GM03348 (cell line): Measurements from ENCODE around the gene SH2D1A.
"Not testable (repeated sequence)": the region's sequence is repeated elsewhere in the genome, so short reads cannot be mapped to it uniquely, and the experiment has no call there.

Source experiments
- DNase-seq: peaks from one replicate; pipeline ENCODE4 v3.0.0; 2012; ENCODE audit warnings: low spot score

Gene SH2D1A

DNA sequence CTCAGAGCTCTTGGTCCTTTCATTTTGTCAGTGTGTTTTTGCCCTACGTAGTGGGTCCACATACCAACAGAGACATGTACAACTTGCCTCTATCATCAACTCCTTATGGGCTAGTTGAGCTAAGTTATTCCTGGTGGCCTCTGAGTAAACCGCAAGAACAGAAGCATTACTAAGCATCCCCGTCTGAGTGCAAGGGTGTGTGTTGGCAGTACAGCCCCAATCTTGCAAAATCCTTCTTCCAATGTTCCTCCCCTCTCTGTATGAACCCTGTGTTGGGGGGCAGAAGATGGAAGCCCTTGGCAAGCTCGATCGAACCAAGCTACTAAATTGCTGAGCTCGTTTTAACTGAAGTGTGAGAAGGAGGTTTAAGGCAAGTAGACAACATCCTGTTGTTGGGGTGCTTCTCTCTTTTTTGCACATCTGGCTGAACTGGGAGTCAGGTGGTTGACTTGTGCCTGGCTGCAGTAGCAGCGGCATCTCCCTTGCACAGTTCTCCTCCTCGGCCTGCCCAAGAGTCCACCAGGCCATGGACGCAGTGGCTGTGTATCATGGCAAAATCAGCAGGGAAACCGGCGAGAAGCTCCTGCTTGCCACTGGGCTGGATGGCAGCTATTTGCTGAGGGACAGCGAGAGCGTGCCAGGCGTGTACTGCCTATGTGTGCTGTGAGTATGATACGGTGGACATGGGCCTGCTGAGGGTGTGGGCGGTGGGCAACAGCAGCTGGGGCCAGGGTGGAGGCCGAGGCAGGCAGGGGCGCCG, at the start of gene SH2D1A:
SH2D1A (plus strand) TSS at position 447 of the 760 bp plus-strand sequence; CDS start at position 527, 80 bp downstream.
- DNase-seq, result no peak

DNA sequence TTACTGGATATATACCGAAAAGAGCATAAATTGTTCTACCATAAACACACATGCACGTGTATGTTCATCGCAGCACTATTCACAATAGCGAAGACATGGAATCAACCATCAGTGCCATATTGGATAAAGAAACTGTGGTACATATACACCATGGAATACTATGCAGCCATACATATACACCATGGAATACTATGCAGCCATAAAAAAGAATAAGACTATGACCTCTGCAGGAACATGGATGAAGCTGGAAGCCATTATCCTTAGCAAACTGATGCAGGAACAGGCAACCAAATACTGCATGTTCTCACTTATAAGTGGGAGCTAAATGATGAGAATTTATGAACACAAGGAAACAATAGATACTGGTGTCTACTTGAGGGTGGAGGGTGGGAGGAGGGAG, 47.0 kb upstream of the SH2D1A start:
- DNase-seq, result not testable (repeated sequence)

DNA sequence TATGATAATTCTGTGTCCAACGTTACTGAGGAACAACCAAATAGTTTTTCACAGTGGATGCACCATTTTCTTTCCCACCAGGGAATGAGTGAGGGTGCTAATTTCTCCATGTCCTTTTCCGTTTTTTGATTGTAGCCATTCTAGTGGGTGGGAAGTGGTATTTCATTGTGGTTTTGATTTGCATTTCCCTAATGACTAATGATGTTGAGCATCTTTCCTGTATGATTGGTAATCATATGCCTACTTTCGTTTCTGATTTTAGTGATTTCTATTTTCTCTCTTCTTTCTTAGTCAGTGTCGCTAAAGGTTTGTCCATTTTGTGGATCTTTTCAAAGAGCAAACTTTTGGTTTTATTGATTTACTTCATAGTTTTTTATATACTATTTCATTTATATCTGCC, 46.0 kb upstream of the SH2D1A start:
- DNase-seq, result no peak

DNA sequence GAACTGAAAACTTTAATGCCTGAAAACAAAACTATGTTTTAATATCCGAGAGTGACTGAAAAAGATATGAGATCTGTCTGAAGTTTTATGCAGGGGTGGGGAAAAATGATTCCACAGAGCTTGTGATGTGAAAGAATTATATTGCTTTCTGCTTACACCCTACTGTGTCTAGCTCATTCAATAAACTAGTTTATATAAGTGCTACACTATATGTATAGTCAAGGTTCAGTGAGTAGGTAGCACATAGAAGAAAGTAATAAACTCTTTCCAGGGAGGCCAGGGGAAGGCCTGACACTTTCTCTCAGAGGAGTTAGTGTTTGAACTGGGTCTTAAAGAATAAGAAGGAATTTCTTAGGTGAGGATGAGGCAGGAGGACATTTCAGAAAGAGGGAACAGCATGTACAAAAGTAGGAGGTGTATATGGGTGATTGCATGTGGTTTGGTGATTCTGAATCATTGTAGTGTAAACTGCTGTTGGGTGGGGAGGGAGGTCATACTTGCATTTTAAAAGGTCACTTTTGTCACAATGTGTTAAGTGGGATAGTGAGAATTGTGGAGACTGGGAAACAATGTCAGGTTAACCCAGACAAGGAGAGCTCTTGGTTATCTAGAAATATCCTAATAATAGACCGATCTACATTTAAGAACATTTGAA, 39.0 kb upstream of the SH2D1A start:
- no peak for DNase-seq

DNA sequence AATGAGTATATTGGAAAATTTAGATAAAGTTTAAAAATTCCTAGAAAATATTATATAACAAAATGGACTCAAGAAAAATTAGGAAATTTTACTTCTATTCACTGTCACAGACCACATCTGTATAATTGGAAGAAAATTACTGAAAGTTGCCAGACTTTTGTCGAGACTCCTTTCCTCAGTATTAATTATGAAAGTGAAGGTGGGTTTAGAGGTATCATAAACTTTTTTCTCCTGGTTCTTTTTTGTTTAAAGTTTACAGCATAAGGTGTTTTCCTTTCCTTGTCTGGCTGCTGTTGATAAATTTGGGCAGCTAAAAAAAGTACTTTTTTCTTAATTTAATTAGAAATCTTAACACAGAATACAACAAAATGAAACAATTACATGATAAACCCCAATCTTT, 20.6 kb upstream of the SH2D1A start:
- DNase-seq, result no peak

DNA sequence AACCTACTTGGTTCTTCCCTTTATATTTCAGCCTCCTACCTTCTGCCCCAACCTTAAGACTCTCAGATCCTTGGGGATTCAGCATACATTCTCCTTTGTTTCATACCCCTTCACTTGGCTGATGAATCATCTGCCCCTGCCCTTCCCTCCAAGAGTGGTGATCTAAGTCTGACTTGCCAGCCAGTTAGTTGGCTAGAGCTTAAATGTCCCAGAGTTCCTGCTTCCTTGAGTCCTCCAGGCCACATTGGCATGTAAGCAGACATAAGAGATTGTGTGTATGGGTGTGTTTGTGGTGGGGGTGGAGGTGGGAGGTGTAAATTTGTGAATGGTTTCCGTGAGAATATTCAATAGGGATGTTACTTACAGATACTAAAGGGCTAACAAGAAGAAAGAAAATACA, 17.6 kb upstream of the SH2D1A start:
- DNase-seq, result no peak

DNA sequence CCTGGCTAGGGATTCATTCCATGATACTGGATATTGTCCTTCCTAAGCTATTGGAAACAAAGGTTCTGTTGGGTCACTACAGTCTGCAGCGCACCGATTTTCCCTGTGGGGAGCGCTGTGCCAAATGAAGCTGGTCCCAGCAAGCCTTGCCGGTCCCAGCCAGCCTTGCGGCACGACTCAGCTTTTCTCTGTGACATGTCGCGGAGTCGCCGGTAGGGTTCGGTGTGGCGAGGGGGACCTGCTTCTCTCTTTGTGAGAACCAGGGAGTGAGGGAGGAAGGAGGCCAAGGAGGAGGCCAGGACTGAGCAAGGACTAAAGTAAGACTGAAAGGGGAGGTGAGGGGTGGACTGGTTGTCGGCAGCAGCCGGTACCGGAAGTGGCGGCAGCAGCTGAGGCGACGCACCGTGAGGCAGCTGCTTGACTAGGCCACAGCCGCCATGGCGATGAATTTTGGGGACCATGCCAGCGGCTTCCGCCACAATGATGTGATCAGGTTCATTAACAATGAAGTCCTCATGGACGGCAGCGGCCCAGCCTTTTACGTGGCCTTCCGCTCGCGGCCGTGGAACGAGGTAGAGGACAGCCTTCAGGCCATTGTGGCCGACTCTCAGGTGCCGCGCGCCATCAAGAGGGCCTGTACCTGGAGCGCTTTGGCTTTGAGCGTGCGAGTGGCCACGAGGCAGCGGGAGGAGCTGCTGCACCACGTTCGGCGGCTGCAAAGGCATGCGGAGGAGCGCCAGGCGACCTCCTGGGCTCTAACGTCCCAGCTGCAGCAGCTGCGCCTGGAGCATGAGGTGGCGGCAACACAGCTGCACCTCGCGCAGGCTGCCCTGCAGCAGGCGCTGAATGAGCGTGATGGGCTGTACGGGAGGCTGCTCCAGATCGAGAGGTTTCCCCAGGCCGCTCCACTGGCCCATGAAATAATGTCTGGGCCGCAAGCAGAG, 13.6 kb upstream of the SH2D1A start, which contains the start of gene TEX13D:
TEX13D (plus strand) TSS at position 180 of the 944 bp plus-strand sequence; CDS start at position 438, 258 bp downstream.
- DNase-seq, result no peak

DNA sequence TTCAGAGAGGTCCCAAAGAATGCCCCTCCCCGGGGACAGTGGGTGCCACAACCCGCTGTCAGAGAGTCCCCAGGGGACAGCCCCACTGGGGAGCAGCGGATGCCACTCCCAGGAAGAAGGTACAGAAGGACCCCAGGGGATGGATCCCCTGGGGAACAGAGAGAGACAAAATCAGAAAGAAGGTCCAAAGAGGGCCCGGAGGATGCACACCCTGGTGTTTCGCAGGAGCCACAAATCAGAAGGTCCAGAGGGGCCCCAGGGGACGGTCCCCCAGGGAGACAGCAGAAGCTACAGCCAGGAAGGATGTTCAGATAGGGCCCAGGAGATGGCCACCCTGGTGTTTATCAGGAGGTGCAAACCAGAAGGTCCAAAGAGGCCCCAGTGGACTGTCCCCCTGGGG, 12.5 kb upstream of the SH2D1A start:
- DNase-seq, result no peak

DNA sequence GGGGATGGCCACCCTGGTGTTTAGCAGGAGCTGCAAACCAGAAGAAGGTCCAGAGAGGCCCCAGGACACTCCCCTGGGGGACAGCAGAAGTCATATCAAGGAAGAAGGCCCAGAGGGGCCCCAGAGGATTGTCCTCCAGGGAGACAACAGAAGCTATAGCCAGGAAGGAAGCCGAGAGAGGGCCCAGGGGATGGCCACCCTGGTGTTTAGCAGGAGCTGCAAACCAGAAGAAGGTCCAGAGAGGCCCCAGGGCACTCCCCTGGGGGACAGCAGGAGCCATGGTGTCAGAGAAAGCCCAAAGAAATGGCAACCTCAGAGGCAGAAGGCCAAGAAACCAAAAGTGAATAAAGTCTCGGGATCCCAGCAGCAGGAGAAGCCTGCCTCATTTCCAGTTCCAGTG, 11.8 kb upstream of the SH2D1A start:
- not testable (repeated sequence) for DNase-seq

DNA sequence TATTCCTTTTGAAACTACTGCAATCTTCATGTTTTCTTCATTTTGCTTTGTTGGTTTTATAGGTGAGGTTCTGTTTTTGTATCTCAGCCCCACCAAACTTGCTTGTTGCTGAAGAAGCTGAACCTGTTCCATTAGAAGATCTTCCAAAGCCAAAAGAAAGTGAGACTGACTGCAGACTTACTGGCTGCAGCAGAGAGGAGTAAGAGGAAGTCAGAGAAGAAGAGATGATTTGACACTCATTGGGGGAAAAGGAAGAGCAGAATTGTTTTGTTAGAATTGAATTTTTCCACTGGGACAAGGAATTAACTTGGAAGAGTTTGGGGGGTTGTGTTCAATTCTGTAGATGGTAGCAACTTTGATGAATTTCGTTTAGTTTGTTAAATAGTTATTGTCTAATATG, 10.8 kb upstream of the SH2D1A start:
- no peak for DNase-seq

DNA sequence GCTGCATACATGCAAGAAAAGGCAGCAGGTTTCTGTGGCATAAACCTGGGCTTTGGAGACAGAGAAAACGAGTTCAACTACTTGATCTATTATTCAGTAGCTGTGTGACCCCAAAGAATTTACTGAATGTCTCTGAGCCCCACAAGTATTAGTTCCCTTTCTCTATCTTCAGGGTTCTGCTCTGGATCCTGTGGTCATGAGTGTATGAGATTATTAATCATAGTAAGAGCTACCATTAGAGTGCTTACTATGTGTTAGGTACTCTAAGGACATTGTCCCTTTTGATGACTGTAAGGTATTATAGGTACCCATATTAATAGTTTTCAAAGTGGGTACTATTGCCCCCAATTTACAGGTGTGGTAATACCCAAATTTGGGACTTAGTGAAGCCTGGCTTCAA, 8.4 kb upstream of the SH2D1A start:
- no peak for DNase-seq

DNA sequence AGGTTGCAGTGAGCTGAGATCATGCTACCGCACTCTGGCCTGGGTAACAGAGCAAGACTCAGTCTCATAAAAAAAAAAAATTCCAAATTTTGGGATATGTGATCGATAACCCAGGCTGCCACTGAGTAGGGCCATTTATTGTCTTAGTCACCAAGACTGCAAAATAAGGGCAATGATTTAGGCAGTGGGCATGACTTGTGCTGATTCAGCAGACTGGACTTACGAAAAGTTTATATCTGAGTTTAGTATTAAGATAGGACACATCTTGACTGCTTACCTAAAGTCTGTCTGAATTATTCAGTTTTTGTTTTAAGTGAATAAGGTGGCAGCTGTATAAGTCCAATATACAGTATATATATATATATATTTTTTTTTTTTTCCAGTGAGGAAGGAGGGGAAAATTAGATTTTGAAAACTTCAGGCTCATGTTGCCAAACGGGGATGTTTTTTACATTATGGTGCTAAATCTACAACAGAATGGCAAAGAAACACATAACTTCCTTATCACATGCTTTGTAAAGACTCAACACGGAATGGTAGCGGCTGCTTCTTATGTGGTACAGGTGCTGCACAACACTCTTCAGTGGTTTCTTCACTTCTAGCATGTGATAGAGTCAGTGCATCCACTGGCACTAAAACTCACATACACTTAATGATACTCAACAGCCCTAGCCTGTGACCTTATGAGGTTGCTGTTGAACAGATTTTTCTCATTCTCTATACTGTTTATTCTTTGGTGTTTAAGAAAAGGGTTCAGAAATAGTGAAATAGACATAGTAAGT, 7.4 kb upstream of the SH2D1A start:
- no peak for DNase-seq

DNA sequence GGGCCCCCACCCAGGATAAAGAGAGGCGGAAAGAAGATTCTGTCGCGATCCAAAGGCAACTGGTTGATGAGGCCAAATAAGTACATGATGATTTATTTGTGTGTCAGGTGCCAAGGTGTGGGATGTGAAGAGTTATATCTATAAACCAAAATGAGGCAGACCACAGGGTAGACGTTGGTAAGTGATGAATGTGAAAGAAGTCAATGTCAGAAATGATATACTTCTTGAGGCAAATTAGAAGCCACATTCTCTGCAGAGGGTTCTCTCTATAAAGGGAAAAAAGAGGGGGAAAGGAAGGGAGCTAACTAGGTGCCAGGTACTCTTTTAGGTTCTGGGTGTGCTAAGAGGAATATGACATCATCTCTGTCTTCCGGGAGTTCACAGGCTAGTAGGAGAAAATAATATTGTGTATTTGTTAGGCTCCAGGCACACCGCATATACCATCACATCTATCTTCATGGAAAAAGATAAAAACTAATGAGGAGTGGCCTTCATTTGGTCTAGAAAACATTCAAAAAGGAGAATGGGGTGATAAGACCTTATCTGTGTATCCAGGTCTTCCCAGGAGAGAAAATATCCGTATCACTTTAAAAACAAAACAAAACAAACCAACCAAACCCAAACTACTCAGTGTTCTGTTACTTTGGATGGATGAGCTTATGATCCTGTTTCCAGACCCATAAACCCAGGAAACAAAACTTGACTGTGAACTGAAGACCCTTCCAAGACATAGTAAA, 4.8 kb upstream of the SH2D1A start:
- DNase-seq, result no peak

DNA sequence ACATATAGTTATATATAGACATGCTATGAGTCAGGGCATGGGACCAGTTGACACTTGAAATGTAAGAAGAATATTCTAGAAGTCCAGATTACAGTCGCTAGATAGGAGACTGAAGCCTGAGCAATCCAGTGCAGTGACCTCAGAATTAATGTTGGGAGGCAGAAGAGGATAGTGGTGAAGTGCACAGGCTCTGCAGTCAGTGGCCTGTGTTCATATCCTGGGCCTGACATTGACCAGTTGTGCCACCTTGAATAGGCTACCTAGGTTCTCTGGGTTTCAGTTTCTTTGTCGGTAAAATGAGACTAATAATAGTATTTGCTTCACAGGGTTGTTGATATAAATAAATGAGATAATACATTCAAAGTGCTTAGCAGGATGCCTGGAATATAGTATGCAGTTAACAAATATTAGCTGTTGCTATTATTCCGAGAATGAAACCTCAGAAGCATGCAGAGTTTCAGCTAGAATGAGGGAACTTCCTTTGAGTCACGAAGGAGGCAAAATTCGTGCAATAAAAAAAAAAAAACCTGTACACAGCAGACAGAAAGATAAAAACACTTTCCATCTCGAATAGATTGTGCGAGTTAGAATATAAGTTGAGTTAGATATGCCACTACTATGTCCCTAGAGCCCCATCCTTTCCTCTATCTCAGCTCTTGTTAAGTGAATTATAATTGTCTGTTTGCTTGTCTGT, 4.0 kb upstream of the SH2D1A start:
- no peak for DNase-seq

DNA sequence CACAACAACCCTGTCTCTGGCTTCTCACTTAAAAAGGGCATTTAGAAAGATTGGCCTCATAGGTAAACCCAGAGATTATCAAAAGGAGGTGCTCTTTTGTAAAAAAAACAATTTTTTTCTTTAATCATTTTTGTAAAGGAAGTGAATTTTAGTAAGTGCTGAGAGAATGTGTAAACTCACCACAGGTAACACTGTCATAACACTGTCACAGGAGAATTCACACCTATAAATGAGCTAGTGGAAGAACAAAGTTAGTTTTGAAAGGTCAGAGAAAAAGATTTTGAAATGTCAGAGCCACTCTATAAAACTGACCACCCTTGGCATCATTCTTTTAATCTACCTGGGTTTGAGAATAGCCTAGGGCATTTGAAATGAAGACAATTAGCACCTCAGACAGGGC, 3.3 kb upstream of the SH2D1A start:
- DNase-seq, result no peak

DNA sequence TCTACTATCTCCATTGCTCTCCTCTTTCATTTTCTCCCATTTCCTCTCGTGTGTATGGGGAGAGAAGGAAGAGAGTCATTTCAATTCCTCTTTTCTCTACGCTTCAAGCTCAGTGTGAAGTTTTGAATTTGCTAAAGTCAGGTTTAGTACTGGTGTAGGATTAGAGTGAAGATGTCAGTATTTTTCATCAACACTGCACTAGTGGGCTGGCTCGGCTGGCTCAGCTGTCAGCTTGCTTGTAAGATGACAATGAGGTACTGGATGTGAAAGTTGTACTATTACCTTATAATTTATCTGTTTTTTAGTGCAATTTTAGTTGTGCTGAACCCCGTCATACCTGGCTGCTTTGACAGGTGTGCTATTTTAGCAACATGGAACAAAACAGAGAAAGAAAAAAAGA, 2.1 kb upstream of the SH2D1A start:
- DNase-seq, result no peak

DNA sequence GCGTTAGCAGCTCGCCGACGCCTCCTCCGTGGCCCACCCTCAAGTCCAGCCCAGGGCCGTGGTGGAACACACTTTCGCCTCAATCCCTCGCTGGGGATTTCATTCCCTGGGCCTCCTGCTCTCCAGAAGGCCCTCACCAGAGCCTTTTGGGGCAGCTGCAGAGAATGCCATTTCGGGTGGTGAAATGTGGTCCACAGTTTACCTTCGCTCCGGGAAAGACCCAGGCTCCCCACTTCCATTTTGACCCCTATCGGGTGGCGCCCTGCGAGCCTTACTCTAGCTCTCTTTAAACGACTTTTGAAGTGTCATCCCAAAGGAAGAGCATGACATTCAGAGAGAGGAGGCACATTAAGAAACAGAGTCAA, 496 bp downstream of the SH2D1A start:
- DNase-seq, result no peak

DNA sequence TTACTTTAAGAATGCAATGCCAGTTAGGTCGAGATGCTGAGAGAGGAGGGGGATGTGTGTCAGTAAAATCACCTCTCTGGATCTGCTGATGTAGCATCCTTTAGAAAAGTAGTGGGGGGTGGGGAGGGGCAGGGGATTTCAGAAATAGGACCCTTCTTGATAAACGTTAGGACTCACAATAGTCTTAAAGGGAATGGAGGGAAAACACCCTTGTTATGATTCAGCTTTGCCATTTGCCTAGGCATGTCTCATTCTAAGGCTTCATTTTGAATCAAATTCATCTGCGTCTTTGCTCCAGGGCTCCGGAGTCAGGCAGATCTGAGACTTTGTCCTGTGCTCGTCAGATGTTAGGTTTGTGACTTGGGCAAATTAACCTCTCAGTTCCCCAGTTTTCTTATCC, 879 bp downstream of the SH2D1A start:
- no peak for DNase-seq

DNA sequence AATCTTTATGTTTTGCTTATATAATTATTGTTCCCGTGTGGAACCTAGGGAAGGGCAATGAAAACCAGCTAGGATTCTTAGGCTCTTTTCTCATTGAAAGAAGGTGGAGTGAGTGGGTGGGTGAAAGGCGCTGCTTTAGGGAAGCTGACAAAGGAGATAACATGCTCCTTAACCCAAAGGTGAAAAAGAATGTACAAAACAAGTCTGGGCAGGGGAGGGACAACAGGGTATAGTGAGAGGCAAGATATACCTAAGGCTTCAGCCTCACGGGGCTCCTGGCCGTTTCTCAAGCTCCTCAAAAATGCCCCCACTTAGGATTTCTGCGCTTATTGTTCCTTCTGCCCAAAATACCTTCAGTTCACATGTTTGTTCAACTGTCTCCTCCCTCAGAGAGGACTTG, 1.8 kb downstream of the SH2D1A start:
- DNase-seq, result no peak

DNA sequence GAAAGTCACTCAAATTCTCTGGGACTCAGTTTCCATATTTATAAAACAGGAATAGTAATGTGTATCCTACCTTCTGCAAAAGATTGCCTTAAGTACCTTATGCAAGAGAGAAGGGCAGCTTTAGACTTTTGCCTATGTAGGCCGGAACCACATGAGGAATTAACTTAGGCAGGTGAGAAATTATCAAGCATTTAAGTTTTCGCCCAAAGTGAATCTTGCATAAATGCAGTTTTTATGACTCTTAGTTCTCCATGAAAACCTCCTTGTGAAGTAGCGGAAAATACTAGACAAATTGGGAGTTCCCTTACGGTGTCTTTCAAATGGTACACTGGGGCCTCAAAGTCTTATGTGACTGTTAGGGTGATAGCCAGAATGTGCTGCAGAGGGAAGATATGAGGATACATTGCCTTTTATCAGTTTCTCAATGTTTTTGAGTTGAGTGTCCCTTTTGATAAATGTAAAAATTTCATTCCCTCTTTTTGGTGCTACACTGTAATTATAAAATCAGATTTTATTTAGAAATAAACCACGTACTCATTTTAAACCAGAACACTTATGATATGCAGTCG, 2.6 kb downstream of the SH2D1A start:
- no peak for DNase-seq
